SU-DHL-6 (cell line): Measurements from ENCODE around the gene CATSPERE.

ENCODE experiments used
- CTCF ChIP-seq: fragments of 200-600 bp; sonication (generic); IDR thresholded peaks from one replicate; pipeline ENCODE4 v1.5.1; 2017; ENCODE audit warnings: antibody characterized with exemption, mild to moderate bottlenecking, low read length, moderate library complexity; ENCODE audit not compliant: insufficient read depth, poor library complexity, severe bottlenecking
- EZH2phosphoT487 ChIP-seq: fragments of 200-600 bp; sonication (generic), shearing (Covaris generic); conservative IDR thresholded peaks from 2 replicates; pipeline ENCODE4 v1.6.1; 2018; ENCODE audit warnings: mild to moderate bottlenecking, antibody characterized with exemption, low read length, moderate library complexity, mixed read lengths

GRCh38 chr1:244435562-244436205 is 25.4 kb upstream of the CATSPERE start:
- TF ChIP-seq CTCF, result no peak
- no peak for TF ChIP-seq EZH2phosphoT487
